HepG2 (cell line): ENCODE results near the gene CDHR5. TPM values are rescaled to one million over a fixed set of nuclear protein-coding genes. Genes with fewer than 3 reads are reported as not detected.

ENCODE experiments used
- ATF7-NPFF ChIP-seq: sonication (generic); formaldehyde crosslinking; IDR thresholded peaks from 2 replicates; pipeline ENCODE4 v1.8.1; 2023; ENCODE audit warnings: mild to moderate bottlenecking, low read depth, missing genetic modification reagents, moderate library complexity
- CAMTA2 ChIP-seq: sonication (generic); formaldehyde crosslinking; IDR thresholded peaks from 2 replicates; pipeline ENCODE4 v1.4.0; 2020; ENCODE audit warnings: mild to moderate bottlenecking, missing genetic modification reagents, borderline replicate concordance
- CSRNP2 ChIP-seq: sonication (generic); formaldehyde crosslinking; conservative IDR thresholded peaks from 2 replicates; pipeline ENCODE4 v1.8.0; 2022; ENCODE audit warnings: low read depth, missing genetic modification reagents
- DPF2 ChIP-seq: sonication (generic); formaldehyde crosslinking; IDR thresholded peaks from 2 replicates; pipeline ENCODE4 v1.4.0; 2020; ENCODE audit warnings: mild to moderate bottlenecking, low read depth, missing genetic modification reagents, borderline replicate concordance
- EZH2 ChIP-seq: conservative IDR thresholded peaks from 2 replicates; pipeline ENCODE4 v1.6.1; 2012; ENCODE audit warnings: mild to moderate bottlenecking, low read depth, low read length, moderate library complexity
- GATAD2A ChIP-seq: IDR thresholded peaks from 2 replicates; pipeline ENCODE4 v1.6.1; 2016
- HINFP ChIP-seq: sonication (generic); formaldehyde crosslinking; IDR thresholded peaks from 2 replicates; pipeline ENCODE4 v1.4.0; 2020; ENCODE audit warnings: low read depth, mild to moderate bottlenecking, missing genetic modification reagents
- KAT8 ChIP-seq: IDR thresholded peaks from 2 replicates; pipeline ENCODE4 v1.6.1; 2016; ENCODE audit warnings: missing genetic modification reagents, missing compliant biosample characterization
- NFE2 ChIP-seq: sonication (generic); formaldehyde crosslinking; IDR thresholded peaks from 2 replicates; pipeline ENCODE4 v1.4.0; 2020; ENCODE audit warnings: missing genetic modification reagents
- NFE2L2 ChIP-seq: fragments of 150-350 bp; IDR thresholded peaks from 2 replicates; pipeline ENCODE4 v1.6.1; 2014; ENCODE audit warnings: low read length
- POGK ChIP-seq: sonication (generic); formaldehyde crosslinking; conservative IDR thresholded peaks from 2 replicates; pipeline ENCODE4 v1.8.0; 2022; ENCODE audit warnings: mild to moderate bottlenecking, moderate library complexity, missing genetic modification reagents
- RARA ChIP-seq: IDR thresholded peaks from 2 replicates; pipeline ENCODE4 v1.6.1; 2016; ENCODE audit warnings: missing genetic modification reagents, missing compliant biosample characterization
- REXO4 ChIP-seq: sonication (generic); formaldehyde crosslinking; IDR thresholded peaks from 2 replicates; pipeline ENCODE4 v1.8.0; 2022; ENCODE audit warnings: missing genetic modification reagents, mild to moderate bottlenecking, borderline replicate concordance
- RFXAP ChIP-seq: sonication (generic); formaldehyde crosslinking; IDR thresholded peaks from 2 replicates; pipeline ENCODE4 v1.4.0; 2020; ENCODE audit warnings: missing genetic modification reagents, borderline replicate concordance
- SAP130 ChIP-seq: IDR thresholded peaks from 2 replicates; pipeline ENCODE4 v1.6.1; 2016; ENCODE audit warnings: low read depth
- SCMH1 ChIP-seq: sonication (generic); formaldehyde crosslinking; IDR thresholded peaks from 2 replicates; pipeline ENCODE4 v1.9.0; 2021; ENCODE audit warnings: missing genetic modification reagents, mild to moderate bottlenecking, borderline replicate concordance
- SMAD9 ChIP-seq: sonication (generic); formaldehyde crosslinking; IDR thresholded peaks from 2 replicates; pipeline ENCODE4 v1.5.1; 2020; ENCODE audit warnings: mild to moderate bottlenecking, missing genetic modification reagents
- SP5 ChIP-seq: IDR thresholded peaks from 2 replicates; pipeline ENCODE4 v1.6.1; 2016; ENCODE audit warnings: low read depth, borderline replicate concordance
- TAF1 ChIP-seq: sonication (generic); formaldehyde crosslinking; IDR thresholded peaks from 2 replicates; pipeline ENCODE4 v1.4.0; 2020; ENCODE audit warnings: missing genetic modification reagents
- U2AF1 ChIP-seq: fragments of 200-400 bp; formaldehyde crosslinking; optimal IDR thresholded peaks from 2 replicates; pipeline ENCODE3; 2017; ENCODE audit warnings: mild to moderate bottlenecking, low read depth, low read length
- ZNF136 ChIP-seq: sonication (generic); formaldehyde crosslinking; IDR thresholded peaks from 2 replicates; pipeline ENCODE4 v1.8.1; 2022; ENCODE audit warnings: low read depth, mild to moderate bottlenecking, moderate library complexity, missing genetic modification reagents
- ZNF337 ChIP-seq: sonication (generic); formaldehyde crosslinking; IDR thresholded peaks from 2 replicates; pipeline ENCODE4 v1.5.1; 2020; ENCODE audit warnings: missing genetic modification reagents, low read depth, mild to moderate bottlenecking, borderline replicate concordance
- ZNF691 ChIP-seq: sonication (generic); formaldehyde crosslinking; IDR thresholded peaks from 2 replicates; pipeline ENCODE4 v1.4.0; 2020; ENCODE audit warnings: missing genetic modification reagents, low read depth, mild to moderate bottlenecking, borderline replicate concordance
- ZNF75D ChIP-seq: sonication (generic); formaldehyde crosslinking; IDR thresholded peaks from 2 replicates; pipeline ENCODE4 v1.8.1; 2023; ENCODE audit warnings: missing genetic modification reagents, mild to moderate bottlenecking, borderline replicate concordance
- polyA plus RNA-seq, 8 experiments: library from polyadenylated mRNA; depleted of rRNA in 3 of 8; stranded (reverse) in 7 of 8; unstranded in 1 of 8; fragments of >200 nt; fragmentation: Illumina TruSeq in 4 of 8; extraction: Trizol in 4 of 8; gene quantifications; 2 replicates each; pipeline versions ENCODE4 v1.2.1 to v1.2.3, GENCODE V29; 2011 to 2016; ENCODE audit warnings: low read depth in 4 of 8, missing spikeins in 1 of 8, mixed read lengths in 1 of 8; ENCODE audit not compliant: insufficient read depth in 1 of 8
- total RNA-seq, 5 experiments: library from RNA; depleted of rRNA; stranded (reverse); fragments of >200 nt; fragmentation: Illumina TruSeq; extraction: Trizol; gene quantifications; 2 replicates each; pipeline ENCODE4 v1.2.3, GENCODE V29; 2016; ENCODE audit warnings: low read depth in 1 of 5
- TF ChIP-seq, protein P1 (sequence below): sonication (generic); formaldehyde crosslinking; IDR thresholded peaks from 2 replicates; pipeline ENCODE4 v1.5.0; 2020; ENCODE audit warnings: missing genetic modification reagents, mild to moderate bottlenecking, borderline replicate concordance

Gene CDHR5
- total and polyA plus RNA-seq, 2 of the 13 experiments (the other 11 are each of a cell fraction or from before 2014, with no cell fraction given), result 0.46 to 0.71 TPM

DNA sequence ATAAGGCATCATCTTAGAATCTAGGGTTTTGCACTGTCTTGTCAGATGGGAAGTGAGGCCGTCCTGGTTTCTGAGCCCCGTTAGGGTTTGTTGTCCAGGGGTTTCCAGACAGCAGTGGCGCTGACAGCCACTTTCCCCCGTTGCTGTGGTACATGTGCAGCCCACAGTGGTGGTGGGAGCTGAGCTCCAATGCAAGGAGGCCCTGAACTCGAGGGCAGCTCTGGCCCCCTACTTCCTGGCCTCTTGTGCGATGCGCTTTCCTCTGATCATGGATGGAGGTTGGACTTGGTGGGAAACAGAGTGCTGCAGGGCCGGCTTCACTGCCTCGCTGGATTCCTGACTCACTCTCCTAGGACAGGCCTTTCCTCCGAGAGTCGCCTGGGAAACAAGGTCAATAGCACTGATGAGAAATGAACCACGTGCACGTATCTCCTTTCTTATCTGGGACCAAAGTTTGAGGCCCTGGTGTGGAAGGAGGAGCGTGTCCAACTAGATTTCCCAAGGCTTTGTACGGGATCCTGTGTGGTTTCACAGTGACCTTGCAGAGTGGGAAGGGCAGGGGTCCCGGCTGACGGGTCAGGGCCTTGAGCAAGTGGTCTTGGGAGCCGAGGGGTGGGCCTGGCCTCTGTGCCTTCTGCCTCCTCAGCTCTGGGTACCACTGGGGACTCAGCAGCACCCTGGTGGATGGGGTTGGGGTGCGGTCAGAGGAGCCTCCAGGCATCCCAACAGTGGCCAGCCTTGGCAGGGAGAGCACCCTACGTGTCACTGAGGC, 44.7 kb downstream of the CDHR5 start (continued):
- TF ChIP-seq ZNF337 (CRISPR knock-in tag), result no peak
- no peak for TF ChIP-seq DPF2 (CRISPR knock-in tag)
- TF ChIP-seq RARA, result peak; percentile 71
- TF ChIP-seq SP5 (CRISPR knock-in tag), result no peak
- TF ChIP-seq ZNF691 (CRISPR knock-in tag), result no peak
- peak; percentile 66 for TF ChIP-seq GATAD2A
- TF ChIP-seq U2AF1, result no peak
- no peak for TF ChIP-seq NFE2 (CRISPR knock-in tag)
- TF ChIP-seq SAP130, result peak; percentile 92
- no peak for TF ChIP-seq RFXAP
- TF ChIP-seq, protein P1, sequence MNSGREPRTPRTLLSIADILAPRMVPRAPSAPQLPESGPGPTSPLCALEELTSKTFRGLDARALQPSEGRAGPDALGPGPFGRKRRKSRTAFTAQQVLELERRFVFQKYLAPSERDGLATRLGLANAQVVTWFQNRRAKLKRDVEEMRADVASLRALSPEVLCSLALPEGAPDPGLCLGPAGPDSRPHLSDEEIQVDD (CRISPR knock-in tag), result no peak
- no peak for TF ChIP-seq ZNF136
- no peak for TF ChIP-seq TAF1 (CRISPR knock-in tag)
- TF ChIP-seq NFE2L2, result no peak
- no peak for TF ChIP-seq HINFP (CRISPR knock-in tag)
- no peak for TF ChIP-seq SCMH1 (CRISPR knock-in tag)
- no peak for TF ChIP-seq POGK (CRISPR knock-in tag)
- no peak for TF ChIP-seq ATF7-NPFF (CRISPR knock-in tag)
- no peak for TF ChIP-seq CSRNP2
- no peak for TF ChIP-seq CAMTA2
- no peak for TF ChIP-seq SMAD9 (CRISPR knock-in tag)
- no peak for TF ChIP-seq ZNF75D (CRISPR knock-in tag)
- no peak for TF ChIP-seq KAT8 (CRISPR knock-in tag)
- no peak for TF ChIP-seq REXO4 (CRISPR knock-in tag)
- TF ChIP-seq EZH2, result no peak
